NCI-H82 treated with DMSO at 0.1 percent for 48 hours (cell line): ENCODE results near the gene WDR7.
A peak's percentile ranks its signal among the peaks of the same experiment; 100 is the strongest.
"Not testable (repeated sequence)": the region's sequence is repeated elsewhere in the genome, so short reads cannot be mapped to it uniquely, and the experiment has no call there.

Experiments used
- DNase-seq: peaks from one replicate; lab custom pipeline; 2025; ENCODE audit not compliant: unreplicated experiment; lab: John Stamatoyannopoulos, UW

The WDR7 gene

DNA sequence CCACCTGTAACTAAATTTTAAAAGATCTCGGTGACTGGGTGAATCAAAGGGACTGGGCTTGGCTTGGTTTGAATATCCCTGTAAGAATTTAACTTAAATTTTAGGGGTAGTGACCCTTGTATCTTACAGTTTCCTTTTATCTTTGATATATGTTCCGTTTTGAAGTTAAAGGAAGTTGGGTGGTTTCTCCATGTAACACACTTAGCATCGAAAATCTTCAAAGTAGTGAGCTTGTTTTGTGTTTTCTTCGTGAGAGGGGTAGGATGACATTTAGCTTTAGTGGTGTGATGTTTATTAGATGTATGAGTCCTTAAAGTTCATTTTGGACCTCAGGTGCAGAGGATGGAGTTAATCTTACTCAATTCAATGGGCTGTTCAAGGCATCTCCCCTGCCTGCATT lies 1.6 kb downstream of the WDR7 start:
- no peak for DNase-seq

DNA sequence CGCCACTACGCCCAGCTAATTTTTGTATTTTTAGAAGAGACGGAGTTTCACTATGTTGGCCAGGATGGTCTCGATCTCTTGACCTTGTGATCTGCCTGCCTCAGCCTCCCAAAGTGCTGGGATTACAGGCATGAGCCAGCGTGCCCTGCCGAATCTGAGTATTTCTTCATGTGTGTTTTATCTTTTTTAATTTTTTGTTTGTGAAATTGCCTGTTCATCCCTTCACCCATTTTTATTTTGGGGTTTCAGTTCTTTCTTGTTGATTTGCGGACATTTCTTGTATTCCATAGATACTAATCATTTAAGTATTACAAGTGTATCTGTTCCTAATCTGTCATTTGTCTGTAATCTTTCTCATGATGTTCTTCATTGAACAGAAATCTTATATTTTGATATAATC lies 3.1 kb downstream of the WDR7 start:
- not testable (repeated sequence) for DNase-seq

- no peak for DNase-seq
Measured at GRCh38 chr18:56658261-56658660, 7.1 kb downstream of the WDR7 start.

- DNase-seq, result no peak
Measured at GRCh38 chr18:56659111-56659510, 8.0 kb downstream of the WDR7 start.

DNA sequence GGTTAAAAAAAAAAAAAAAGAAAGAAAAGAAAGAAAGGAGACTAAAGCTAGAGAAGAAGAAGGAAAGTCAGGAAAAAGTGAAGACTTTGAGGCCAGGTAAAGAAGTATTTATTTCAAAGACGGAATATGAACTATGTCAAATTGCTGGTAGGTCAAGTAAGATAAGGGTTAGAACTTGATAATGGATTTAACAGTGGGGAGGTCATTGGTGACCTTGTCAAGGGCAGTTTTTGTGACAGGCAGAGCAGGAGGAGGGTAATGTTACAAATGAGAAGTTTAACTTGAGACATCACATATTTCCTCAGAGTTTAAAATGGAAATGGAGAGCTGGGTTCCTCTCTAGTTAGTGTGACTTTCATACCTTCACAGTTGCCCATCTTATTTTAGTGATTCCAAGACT lies 9.5 kb downstream of the WDR7 start:
- no peak for DNase-seq

DNA sequence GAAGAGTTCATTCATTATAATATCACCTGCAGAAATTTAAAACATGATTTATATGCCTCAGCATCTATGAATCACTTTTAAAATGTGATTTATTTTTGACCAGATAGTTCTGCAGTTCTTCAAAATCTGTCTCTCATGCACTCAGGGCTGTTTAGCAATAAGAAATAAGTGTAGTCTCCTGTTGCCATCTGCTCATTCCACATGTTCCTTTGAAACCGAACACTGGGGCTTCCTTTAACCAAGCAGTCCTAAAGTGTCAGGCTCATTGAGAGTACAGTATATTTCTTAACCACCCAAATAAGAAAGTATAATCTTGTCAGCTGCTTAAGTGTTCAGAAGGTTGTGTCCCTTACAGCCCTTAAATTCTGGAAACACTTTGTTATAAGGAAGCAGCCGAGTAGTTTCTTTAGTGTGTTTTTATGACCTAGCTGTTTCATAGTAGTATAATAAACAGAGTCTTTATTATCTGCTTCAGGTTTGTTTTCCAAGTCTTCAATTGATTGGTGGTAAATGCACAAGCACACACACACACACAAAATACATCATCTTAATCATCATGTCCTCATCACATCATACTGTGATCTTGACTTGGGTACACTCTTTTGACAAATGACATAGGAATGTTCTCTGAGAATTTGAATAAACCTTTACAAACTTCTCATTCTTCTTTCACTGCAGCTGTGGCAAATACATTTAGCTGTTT lies 10.4 kb downstream of the WDR7 start:
- DNase-seq, result no peak

DNA sequence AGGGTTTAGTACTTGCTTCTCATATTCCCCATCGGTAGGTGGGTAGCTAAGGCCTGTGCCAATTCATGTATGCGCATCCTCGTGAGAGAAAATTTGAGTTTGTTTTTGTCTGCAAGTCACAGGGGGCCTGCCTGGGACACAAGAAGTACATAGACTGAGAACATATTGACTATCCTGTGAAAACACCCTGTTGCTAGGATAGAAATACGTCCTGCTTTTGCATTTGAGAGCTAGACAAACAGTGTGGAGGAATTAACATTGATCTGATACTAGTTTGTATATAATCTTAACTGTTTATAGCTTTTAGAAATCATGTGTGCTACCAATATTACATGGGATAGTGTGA lies 10.9 kb downstream of the WDR7 start:
- DNase-seq, result no peak

- no peak for DNase-seq
Measured at GRCh38 chr18:56662502-56662901, 11.3 kb downstream of the WDR7 start.

DNA sequence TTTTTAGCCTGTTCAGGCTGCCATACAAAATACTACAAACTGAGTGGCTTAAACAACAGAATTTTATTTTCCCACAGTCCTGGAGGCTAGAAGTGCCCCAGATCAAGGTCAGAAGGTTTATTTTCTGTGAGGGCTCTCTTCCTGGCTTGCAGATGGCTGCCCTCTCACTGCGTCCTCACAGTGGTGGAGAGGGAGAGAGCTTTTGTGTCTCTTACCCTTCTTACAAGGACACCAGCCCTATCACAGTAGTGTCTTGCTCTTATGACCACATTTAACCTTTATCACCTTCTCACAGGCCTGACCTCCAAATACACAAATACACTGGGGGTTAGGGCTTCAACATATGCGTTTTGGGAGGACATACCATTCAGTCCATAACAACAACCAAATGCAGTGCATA lies 11.7 kb downstream of the WDR7 start:
- no peak for DNase-seq

DNA sequence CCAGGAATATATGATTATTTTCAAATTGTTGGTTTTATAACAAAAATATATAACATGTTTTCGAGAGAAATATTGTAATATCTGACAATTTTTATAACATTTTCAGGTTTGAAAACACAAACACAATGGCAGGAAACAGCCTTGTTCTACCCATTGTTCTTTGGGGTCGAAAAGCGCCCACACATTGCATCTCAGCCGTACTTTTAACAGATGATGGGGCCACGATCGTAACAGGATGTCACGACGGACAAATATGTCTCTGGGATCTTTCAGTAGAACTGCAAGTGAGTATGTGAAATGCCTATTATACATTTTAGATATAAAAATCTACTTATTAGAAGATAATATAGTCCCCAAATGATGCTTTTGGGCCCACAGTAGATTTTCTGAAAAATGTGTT lies 21.2 kb downstream of the WDR7 start:
- no peak for DNase-seq

- no peak for DNase-seq
Measured at GRCh38 chr18:56672981-56673380, 21.8 kb downstream of the WDR7 start.

DNA sequence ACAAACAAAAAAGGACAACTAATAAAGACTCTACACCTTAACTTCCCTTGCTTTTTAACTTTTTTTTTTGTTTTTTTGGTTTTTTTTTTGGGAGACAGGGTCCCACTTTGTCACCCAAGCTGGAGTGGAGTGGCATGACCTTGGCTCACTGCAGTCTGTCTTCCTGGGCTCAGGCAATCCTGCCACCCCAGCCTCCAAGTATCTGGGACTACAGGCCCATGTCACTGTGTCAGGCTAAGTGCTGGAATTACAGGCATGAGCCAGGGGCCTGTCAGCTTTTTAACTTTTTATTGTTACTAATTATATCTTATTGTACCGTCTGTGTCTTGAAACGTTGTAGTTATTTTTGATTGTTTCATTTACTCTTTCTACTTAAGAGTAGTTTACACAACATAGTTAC lies 25.5 kb downstream of the WDR7 start:
- DNase-seq, result no peak

DNA sequence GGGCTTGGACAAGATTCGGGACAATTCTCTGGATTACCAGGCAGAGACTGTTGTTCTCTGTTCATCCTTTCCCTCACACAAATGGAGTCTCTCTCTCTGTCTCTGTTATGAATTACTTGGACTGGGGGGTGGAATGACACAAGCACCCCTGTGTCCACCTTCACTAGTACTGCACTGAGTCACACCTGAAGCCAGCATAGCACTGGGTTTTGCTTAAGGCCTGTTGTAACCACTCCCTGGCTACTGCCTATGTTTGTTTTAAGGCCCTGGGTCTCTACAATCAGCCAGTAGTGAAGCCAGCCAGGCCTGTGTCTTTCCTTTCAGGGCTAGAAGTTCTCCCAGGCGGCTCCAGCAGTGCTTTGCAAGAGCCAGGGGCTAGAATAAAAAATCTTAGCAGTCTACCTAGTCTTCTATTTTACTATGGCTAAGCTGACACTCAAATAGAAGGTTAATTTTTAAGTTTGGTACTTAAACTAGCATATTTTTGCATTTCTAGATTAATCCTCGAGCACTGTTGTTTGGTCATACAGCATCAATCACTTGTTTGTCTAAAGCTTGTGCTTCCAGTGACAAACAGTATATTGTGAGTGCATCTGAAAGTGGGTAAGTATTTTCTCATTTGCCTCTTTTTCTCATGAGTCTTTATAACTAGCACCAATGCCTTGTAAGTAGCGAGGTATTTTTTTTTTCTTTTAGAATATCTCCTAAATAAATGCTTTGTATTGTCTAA lies 27.8 kb downstream of the WDR7 start:
- DNase-seq, result no peak

DNA sequence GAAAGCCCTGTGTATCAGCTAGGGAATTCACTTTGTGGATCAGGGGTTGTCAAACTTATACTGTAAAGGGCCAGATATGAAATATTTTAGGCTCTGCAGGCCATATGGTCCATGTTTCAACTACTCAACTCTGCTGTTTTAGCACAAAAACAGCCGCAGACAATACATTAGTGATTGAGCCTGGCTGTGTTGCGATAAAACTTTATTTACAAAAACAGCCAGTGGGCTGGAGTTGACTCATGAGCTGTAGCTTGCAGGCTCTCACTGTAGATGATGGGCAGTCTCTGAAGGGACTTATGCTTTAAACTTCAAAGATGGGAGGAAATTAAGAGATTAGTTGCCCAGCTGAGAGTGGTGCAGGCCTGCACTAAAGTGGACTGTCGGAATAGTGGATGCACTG lies 33.1 kb downstream of the WDR7 start:
- no peak for DNase-seq

DNA sequence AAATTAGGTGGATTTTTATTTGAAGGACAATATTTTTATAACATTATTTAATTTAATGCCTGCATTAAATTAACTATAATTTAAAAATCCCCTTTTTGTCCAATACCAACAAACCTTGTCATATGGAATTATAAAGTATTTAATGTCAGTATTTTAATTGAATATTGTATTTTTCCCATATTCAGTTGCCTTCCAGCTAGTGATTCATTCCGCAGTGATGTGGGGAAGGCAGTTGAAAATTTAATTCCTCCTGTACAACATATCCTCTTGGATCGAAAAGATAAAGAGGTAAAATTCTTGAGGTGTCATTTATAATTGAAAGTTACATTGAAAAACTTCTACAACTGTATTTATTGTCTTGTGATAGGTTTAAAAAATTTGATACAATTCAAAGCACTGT lies 40.4 kb downstream of the WDR7 start:
- DNase-seq, result no peak

GRCh38 chr18:56696966-56697365 lies 45.8 kb downstream of the WDR7 start:
- no peak for DNase-seq

GRCh38 chr18:56702946-56703345 lies 51.8 kb downstream of the WDR7 start:
- DNase-seq, result peak; percentile 54

GRCh38 chr18:56709463-56709862 lies 58.3 kb downstream of the WDR7 start:
- no peak for DNase-seq

DNA sequence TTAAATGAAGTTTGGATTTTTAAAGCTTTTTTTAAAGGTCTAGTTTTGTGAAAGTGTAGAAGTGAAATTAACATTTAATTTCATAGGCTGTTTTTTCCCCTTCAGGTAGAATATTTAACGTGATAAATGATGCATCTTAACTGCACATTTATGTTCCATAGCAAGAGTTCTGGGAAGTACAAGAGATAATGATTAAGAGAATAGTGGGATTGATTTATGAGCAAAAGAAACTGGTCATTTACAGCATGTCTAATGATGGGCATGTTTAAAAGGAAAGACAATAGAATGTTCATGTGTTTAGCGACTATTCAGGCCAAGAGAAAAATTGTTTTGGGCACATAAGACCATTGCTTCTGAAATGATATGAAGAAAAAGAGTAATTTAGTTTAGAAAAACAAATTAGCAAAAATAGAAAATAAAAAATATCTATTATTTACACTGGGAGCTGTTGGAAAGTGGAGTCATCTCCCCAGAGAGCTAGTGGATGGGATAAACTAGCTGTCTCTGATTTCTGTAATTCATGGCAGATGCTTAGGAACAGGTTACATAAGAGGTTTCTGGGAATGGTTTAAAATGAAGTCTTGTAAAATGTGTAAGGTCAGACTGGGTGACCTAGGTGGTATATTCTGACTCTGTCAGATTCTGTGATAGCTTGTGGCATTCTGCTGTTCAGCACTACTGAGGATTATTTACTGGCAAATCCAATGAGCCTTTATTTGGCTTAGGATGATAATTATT lies 60.7 kb downstream of the WDR7 start:
- peak; percentile 85 for DNase-seq

DNA sequence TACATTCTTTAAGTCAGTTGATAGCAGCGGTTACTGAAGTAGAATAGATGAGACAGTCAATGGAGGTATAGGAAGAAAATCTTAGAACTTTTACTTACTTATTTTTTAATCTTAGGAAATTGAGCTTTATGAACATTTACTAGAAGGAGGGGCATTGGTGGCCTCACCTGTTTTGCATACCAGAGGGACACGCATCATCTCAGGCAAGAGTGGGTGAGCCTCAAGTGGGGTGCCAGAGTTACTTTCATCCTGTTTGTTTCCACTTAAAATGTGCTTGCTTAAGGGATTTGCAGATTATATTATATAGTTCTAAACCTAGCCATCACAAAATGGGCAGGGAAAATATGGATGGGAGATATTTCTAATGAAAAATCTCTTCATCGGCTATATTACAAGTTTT lies 61.6 kb downstream of the WDR7 start:
- DNase-seq, result no peak

DNA sequence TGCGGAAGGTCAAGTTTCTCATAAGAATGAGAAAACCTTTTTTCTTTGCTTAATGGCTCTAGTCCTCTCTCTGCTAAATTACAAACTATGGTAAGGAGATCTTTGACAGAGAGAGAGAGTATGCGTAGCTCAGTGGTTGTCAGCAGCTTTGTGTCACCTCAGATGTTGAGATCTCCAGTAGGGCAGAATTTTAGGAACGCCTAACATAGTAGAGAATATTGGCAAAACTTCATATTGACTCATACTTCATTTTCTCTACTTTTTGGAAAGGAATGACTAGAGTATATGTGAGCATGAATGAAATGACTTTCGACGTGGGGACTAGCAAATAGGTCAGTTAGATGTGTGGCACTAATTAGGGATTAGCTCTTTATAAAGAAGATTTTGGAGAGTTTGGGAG lies 64.0 kb downstream of the WDR7 start:
- DNase-seq, result peak; percentile 67

GRCh38 chr18:56716692-56717146 lies 65.6 kb downstream of the WDR7 start:
- DNase-seq, result peak; percentile 25
